H9 (cell line): ENCODE measurements around the gene ANO10. TPM values are rescaled to one million over a fixed set of nuclear protein-coding genes. Genes with fewer than 3 reads are reported as not detected.
"Not testable (repeated sequence)": the region's sequence is repeated elsewhere in the genome, so short reads cannot be mapped to it uniquely, and the experiment has no call there.

Experiments used
- DNase-seq: peaks from one replicate; pipeline ENCODE4 v3.0.0-alpha.2; 2017
- H2AFZ ChIP-seq: one replicate; pipeline ENCODE4 v1.6.1; 2013; ENCODE audit warnings: mild to moderate bottlenecking, low read length, control low read depth, moderate library complexity
- H2AK5ac ChIP-seq: 2 replicates; pipeline ENCODE4 v1.6.1; 2013; ENCODE audit warnings: low read length, control low read depth, mixed read lengths; ENCODE audit not compliant: insufficient read length
- H2BK120ac ChIP-seq: one replicate; pipeline ENCODE4 v1.6.1; 2013; ENCODE audit warnings: low read depth, mild to moderate bottlenecking, low read length, control low read depth, inconsistent platforms; ENCODE audit not compliant: poor library complexity, severe bottlenecking
- H2BK12ac ChIP-seq: 2 replicates; pipeline ENCODE4 v1.6.1; 2013; ENCODE audit warnings: low read length, control low read depth, mixed read lengths, low read depth; ENCODE audit not compliant: insufficient read length
- H2BK15ac ChIP-seq: 2 replicates; pipeline ENCODE4 v1.6.1; 2013; ENCODE audit warnings: low read depth, low read length, control low read depth
- H2BK20ac ChIP-seq: one replicate; pipeline ENCODE4 v1.6.1; 2013; ENCODE audit warnings: low read depth, mild to moderate bottlenecking, low read length, control low read depth, inconsistent platforms; ENCODE audit not compliant: poor library complexity, severe bottlenecking
- H2BK5ac ChIP-seq: 2 replicates; pipeline ENCODE4 v1.6.1; 2013; ENCODE audit warnings: low read length, control low read depth, mixed read lengths; ENCODE audit not compliant: insufficient read length
- H3K14ac ChIP-seq: 2 replicates; pipeline ENCODE4 v1.6.1; 2013; ENCODE audit warnings: low read length, control low read depth; ENCODE audit not compliant: insufficient read depth
- H3K18ac ChIP-seq: 2 replicates; pipeline ENCODE4 v1.6.1; 2013; ENCODE audit warnings: low read depth, mild to moderate bottlenecking, mixed read lengths, low read length, control low read depth; ENCODE audit not compliant: insufficient read length
- H3K23ac ChIP-seq: 2 replicates; pipeline ENCODE4 v1.6.1; 2013; ENCODE audit warnings: low read length, control low read depth, mixed read lengths, low read depth; ENCODE audit not compliant: insufficient read length
- H3K23me2 ChIP-seq: 2 replicates; pipeline ENCODE4 v1.6.1; 2013; ENCODE audit warnings: low read depth, mild to moderate bottlenecking, mixed read lengths, low read length, control low read depth; ENCODE audit not compliant: insufficient read length, poor library complexity, severe bottlenecking
- H3K27ac ChIP-seq: 2 replicates; pipeline ENCODE4 v1.5.1; 2013; ENCODE audit warnings: low read length, control low read depth, mixed read lengths, low read depth; ENCODE audit not compliant: insufficient read length
- H3K27me3 ChIP-seq: 2 replicates; pipeline ENCODE4 v1.6.1; 2013; ENCODE audit warnings: low read length, control low read depth, inconsistent platforms; ENCODE audit not compliant: insufficient read depth
- H3K4ac ChIP-seq: 2 replicates; pipeline ENCODE4 v1.6.1; 2013; ENCODE audit warnings: low read depth, mild to moderate bottlenecking, control low read depth, inconsistent platforms, low read length, moderate library complexity
- H3K4me1 ChIP-seq: 2 replicates; pipeline ENCODE4 v1.6.1; 2013; ENCODE audit warnings: low read length, control low read depth, inconsistent platforms; ENCODE audit not compliant: insufficient read depth
- H3K4me2 ChIP-seq: 2 replicates; pipeline ENCODE4 v1.6.1; 2013; ENCODE audit warnings: low read length, control low read depth, mixed read lengths; ENCODE audit not compliant: insufficient read length, insufficient read depth
- H3K56ac ChIP-seq: 2 replicates; pipeline ENCODE4 v1.6.1; 2013; ENCODE audit warnings: low read depth, mild to moderate bottlenecking, mixed read lengths, low read length, control low read depth; ENCODE audit not compliant: insufficient read length
- H3K79me1 ChIP-seq: 2 replicates; pipeline ENCODE4 v1.6.1; 2013; ENCODE audit warnings: low read depth, mild to moderate bottlenecking, moderate library complexity, low read length, control low read depth, inconsistent platforms; ENCODE audit not compliant: insufficient read depth, poor library complexity, severe bottlenecking
- H3K79me2 ChIP-seq: 2 replicates; pipeline ENCODE4 v1.6.1; 2013; ENCODE audit warnings: low read length, control low read depth, inconsistent platforms; ENCODE audit not compliant: insufficient read depth
- H3K9ac ChIP-seq: 2 replicates; pipeline ENCODE4 v1.6.1; 2013; ENCODE audit warnings: low read length, control low read depth, mixed read lengths; ENCODE audit not compliant: insufficient read length; ENCODE audit errors: extremely low read depth
- H3K9me3 ChIP-seq: one replicate; pipeline ENCODE4 v1.6.1; 2013; ENCODE audit warnings: low read depth, low read length, inconsistent platforms; ENCODE audit not compliant: control insufficient read depth
- H3T11ph ChIP-seq: one replicate; pipeline ENCODE4 v1.6.1; 2013; ENCODE audit warnings: mild to moderate bottlenecking, low read length, control low read depth, inconsistent platforms
- H4K20me1 ChIP-seq: one replicate; pipeline ENCODE4 v1.6.1; 2013; ENCODE audit not compliant: control insufficient read depth, insufficient read length, insufficient read depth
- H4K5ac ChIP-seq: 2 replicates; pipeline ENCODE4 v1.6.1; 2013; ENCODE audit warnings: low read depth, mild to moderate bottlenecking, mixed read lengths, low read length, control low read depth; ENCODE audit not compliant: insufficient read length
- H4K8ac ChIP-seq: replicated peaks from 2 replicates; pipeline ENCODE4 v1.6.1; 2013; ENCODE audit warnings: low read length, control low read depth, mixed read lengths, low read depth; ENCODE audit not compliant: insufficient read length
- H4K91ac ChIP-seq: 2 replicates; pipeline ENCODE4 v1.6.1; 2013; ENCODE audit warnings: low read depth, mild to moderate bottlenecking, moderate library complexity, mixed read lengths, low read length, control low read depth; ENCODE audit not compliant: insufficient read length
- H3K27ac Mint-ChIP-seq, 3 experiments: 2 replicates in 2 of 3; 3 replicates in 1 of 3; pipeline ENCODE4 v1.8.0; 2020 to 2021; ENCODE audit warnings: mixed read lengths in 3 of 3, mild to moderate bottlenecking in 1 of 3, moderate library complexity in 1 of 3
- H3K27me3 Mint-ChIP-seq: 2 replicates; pipeline ENCODE4 v1.8.0; 2021; ENCODE audit warnings: low read depth, mild to moderate bottlenecking, moderate library complexity, mixed read lengths
- H3K36me3 Mint-ChIP-seq, 3 experiments: 2 replicates in 2 of 3; 3 replicates in 1 of 3; pipeline ENCODE4 v1.8.0; 2020 to 2021; ENCODE audit warnings: low read depth in 3 of 3, mixed read lengths in 3 of 3; ENCODE audit not compliant: insufficient read depth in 1 of 3
- H3K4me1 Mint-ChIP-seq, 2 experiments: 2 replicates each; pipeline ENCODE4 v1.8.0; 2020; ENCODE audit warnings: mixed read lengths in 2 of 2
- H3K4me3 Mint-ChIP-seq, 2 experiments: 2 replicates in 1 of 2; 3 replicates in 1 of 2; pipeline ENCODE4 v1.8.0; 2020 to 2021; ENCODE audit warnings: mild to moderate bottlenecking in 2 of 2, mixed read lengths in 2 of 2, moderate library complexity in 1 of 2
- H3K9me3 Mint-ChIP-seq, 2 experiments: 2 replicates in 1 of 2; 3 replicates in 1 of 2; pipeline ENCODE4 v1.8.0; 2020; ENCODE audit warnings: mild to moderate bottlenecking in 2 of 2, mixed read lengths in 2 of 2, moderate library complexity in 1 of 2
- WGBS: extraction: QIAGEN DNeasy Blood & Tissue Kit; methylation state at CpG from one replicate; pipeline ENCODE4 v1.1.7; 2013; ENCODE audit warnings: missing lambda C conversion rate, low lambda C conversion rate, mixed read lengths; ENCODE audit not compliant: insufficient read length; ENCODE audit errors: extremely low coverage; 5-methylcytosine and 5-hydroxymethylcytosine counted together
- total RNA-seq: library from RNA; stranded (reverse); gene quantifications from 2 replicates; pipeline ENCODE4 v1.2.1, GENCODE V29; 2021
- TF ChIP-seq, protein P1 (sequence below): fragments of 200-600 bp; sonication (generic); conservative IDR thresholded peaks from 3 replicates; pipeline ENCODE4 v1.8.0; 2021; ENCODE audit warnings: antibody characterized with exemption, mild to moderate bottlenecking

The ANO10 gene
- total RNA-seq, 1 experiment from 2014 or later: 38.7 TPM

DNA sequence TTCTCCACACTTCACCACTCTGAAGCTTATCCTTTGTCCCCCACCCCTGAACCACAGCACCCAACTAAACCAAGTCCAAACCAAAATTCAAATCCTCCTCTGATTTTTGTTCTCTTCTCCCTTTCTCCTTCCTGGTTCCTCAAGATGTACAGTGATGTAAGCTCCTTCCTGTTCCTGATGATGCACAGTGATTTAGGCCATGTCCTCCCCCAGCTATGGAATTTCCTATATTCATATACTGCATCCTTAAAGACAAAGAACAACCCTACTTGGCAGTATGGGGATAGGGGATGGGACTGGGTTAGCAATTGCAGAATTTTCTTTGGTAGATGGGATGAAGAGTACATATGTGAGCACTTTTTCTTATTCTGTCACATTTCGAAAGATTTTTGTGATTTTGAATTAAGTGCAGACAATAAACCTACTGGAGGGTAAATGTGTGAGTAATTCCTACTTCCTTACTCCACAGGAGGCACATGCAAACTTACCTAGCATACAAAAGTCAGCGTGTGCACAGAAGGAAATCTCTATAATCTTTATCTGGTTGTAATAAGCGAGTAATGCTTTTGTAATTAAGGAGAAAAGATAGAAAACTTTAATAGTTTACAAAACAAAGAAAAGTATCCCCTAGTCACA is 125.0 kb downstream of the ANO10 start:
- H3K27ac Mint-ChIP-seq: peak overlapping the region; percentile 36 to 72 (median 50); a peak in 4 of 7 replicates
- no peak overlapping the region for H2BK5ac ChIP-seq
- no peak overlapping the region for H4K5ac ChIP-seq
- no peak overlapping the region for H2AFZ ChIP-seq
- H4K8ac ChIP-seq: no peak overlapping the region
- no peak overlapping the region for H3K23ac ChIP-seq
- H3K14ac ChIP-seq: no peak overlapping the region
- no CpG with 5 or more reads among the region's 3 CpGs for WGBS
- no peaks in the 10 kb centered on the region for H3K79me2 ChIP-seq
- H3T11ph ChIP-seq: no peak overlapping the region
- TF ChIP-seq, protein P1, sequence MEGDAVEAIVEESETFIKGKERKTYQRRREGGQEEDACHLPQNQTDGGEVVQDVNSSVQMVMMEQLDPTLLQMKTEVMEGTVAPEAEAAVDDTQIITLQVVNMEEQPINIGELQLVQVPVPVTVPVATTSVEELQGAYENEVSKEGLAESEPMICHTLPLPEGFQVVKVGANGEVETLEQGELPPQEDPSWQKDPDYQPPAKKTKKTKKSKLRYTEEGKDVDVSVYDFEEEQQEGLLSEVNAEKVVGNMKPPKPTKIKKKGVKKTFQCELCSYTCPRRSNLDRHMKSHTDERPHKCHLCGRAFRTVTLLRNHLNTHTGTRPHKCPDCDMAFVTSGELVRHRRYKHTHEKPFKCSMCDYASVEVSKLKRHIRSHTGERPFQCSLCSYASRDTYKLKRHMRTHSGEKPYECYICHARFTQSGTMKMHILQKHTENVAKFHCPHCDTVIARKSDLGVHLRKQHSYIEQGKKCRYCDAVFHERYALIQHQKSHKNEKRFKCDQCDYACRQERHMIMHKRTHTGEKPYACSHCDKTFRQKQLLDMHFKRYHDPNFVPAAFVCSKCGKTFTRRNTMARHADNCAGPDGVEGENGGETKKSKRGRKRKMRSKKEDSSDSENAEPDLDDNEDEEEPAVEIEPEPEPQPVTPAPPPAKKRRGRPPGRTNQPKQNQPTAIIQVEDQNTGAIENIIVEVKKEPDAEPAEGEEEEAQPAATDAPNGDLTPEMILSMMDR: no peak
- no peak overlapping the region for H3K9ac ChIP-seq
- no peaks in the 10 kb centered on the region; the same call in 1 of the 2 replicates for H3K4me1 ChIP-seq
- no peak overlapping the region for H2BK120ac ChIP-seq
- H2BK20ac ChIP-seq: no peak overlapping the region
- no peak overlapping the region for H4K91ac ChIP-seq
- H3K4me3 Mint-ChIP-seq: no peak overlapping the region
- no peak overlapping the region for H3K27ac ChIP-seq
- H3K9me3 Mint-ChIP-seq: peaks cover 2 to 3% of the 10 kb centered on the region in 2 experiments; a peak in 2 of 5 replicates
- no peaks in the 10 kb centered on the region for H3K79me1 ChIP-seq
- H3K18ac ChIP-seq: no peak overlapping the region
- peaks cover 0 to 4% (median 4%) of the 10 kb centered on the region in 3 experiments; a peak in 5 of 7 replicates for H3K36me3 Mint-ChIP-seq
- no peak for DNase-seq
- no peak overlapping the region for H3K4ac ChIP-seq
- no peak overlapping the region for H2AK5ac ChIP-seq
- H3K9me3 ChIP-seq: no peaks in the 10 kb centered on the region
- peaks cover 25 to 27% of the 10 kb centered on the region in 2 experiments for H3K4me1 Mint-ChIP-seq
- H3K56ac ChIP-seq: no peak overlapping the region
- no peaks in the 10 kb centered on the region for H3K27me3 ChIP-seq
- no peaks in the 10 kb centered on the region for H3K23me2 ChIP-seq
- no peaks in the 10 kb centered on the region for H4K20me1 ChIP-seq
- no peaks in the 10 kb centered on the region for H3K27me3 Mint-ChIP-seq
- H2BK12ac ChIP-seq: no peak overlapping the region
- no peak overlapping the region for H2BK15ac ChIP-seq
- no peak overlapping the region for H3K4me2 ChIP-seq

DNA sequence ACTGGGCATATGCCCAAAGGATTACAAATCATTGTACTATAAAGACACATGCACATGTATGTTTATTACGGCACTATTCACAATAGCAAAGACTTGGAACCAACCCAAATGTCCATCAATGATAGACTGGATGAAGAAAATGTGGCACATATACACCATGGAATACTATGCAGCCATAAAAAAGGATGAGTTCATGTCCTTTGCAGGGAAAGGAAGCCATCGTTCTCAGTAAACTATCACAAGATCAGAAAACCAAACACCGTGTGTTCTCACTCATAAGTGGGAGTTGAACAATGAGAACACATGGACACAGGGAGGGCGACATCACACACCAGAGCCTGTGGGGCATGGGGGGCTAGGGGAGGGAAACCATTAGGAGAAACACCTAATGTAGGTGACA is 128.9 kb downstream of the ANO10 start:
- H3K18ac ChIP-seq, H3K4me1 ChIP-seq, H4K5ac ChIP-seq, H3K27ac Mint-ChIP-seq, H3K79me2 ChIP-seq, H4K8ac ChIP-seq, H3K36me3 Mint-ChIP-seq, H2BK15ac ChIP-seq, H4K20me1 ChIP-seq, H3K4me3 Mint-ChIP-seq, H2BK20ac ChIP-seq, H3K79me1 ChIP-seq, H3K27me3 ChIP-seq, H3K23me2 ChIP-seq, H3T11ph ChIP-seq, H2BK12ac ChIP-seq, H3K4ac ChIP-seq, H3K9ac ChIP-seq, H2AFZ ChIP-seq, H2BK5ac ChIP-seq, H3K9me3 ChIP-seq, H3K14ac ChIP-seq, H4K91ac ChIP-seq, H3K27me3 Mint-ChIP-seq, H2AK5ac ChIP-seq, DNase-seq, H3K23ac ChIP-seq, H3K27ac ChIP-seq, H3K56ac ChIP-seq, H3K4me2 ChIP-seq, H2BK120ac ChIP-seq, H3K9me3 Mint-ChIP-seq: not testable (repeated sequence)
- H3K4me1 Mint-ChIP-seq: peaks cover 23 to 26% of the 10 kb centered on the region in 2 experiments
- no CpG with 5 or more reads among the region's 4 CpGs for WGBS
